GM12875 (cell line): ENCODE results near the gene GNA12.

Experiments used
- H3K4me3 ChIP-seq: one replicate; pipeline ENCODE4 v1.5.1; 2011; ENCODE audit warnings: low read depth, low read length, control low read depth
- TF ChIP-seq, protein P1 (sequence below): IDR thresholded peaks from 2 replicates; pipeline ENCODE4 v1.5.1; 2011; ENCODE audit warnings: low read depth, mild to moderate bottlenecking, control low read depth, inconsistent platforms, low read length, moderate library complexity, borderline replicate concordance; ENCODE audit not compliant: insufficient read depth

GNA12 gene

GRCh38 chr7:2705371-2706096 is 138.6 kb downstream of the GNA12 start:
- no peak overlapping the region for H3K4me3 ChIP-seq
- TF ChIP-seq, protein P1, sequence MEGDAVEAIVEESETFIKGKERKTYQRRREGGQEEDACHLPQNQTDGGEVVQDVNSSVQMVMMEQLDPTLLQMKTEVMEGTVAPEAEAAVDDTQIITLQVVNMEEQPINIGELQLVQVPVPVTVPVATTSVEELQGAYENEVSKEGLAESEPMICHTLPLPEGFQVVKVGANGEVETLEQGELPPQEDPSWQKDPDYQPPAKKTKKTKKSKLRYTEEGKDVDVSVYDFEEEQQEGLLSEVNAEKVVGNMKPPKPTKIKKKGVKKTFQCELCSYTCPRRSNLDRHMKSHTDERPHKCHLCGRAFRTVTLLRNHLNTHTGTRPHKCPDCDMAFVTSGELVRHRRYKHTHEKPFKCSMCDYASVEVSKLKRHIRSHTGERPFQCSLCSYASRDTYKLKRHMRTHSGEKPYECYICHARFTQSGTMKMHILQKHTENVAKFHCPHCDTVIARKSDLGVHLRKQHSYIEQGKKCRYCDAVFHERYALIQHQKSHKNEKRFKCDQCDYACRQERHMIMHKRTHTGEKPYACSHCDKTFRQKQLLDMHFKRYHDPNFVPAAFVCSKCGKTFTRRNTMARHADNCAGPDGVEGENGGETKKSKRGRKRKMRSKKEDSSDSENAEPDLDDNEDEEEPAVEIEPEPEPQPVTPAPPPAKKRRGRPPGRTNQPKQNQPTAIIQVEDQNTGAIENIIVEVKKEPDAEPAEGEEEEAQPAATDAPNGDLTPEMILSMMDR = no peak

GRCh38 chr7:2702594-2702957 is 141.5 kb downstream of the GNA12 start:
- H3K4me3 ChIP-seq = no peak overlapping the region
- TF ChIP-seq, protein P1 = no peak

GRCh38 chr7:2701832-2702593 is 142.1 kb downstream of the GNA12 start:
- TF ChIP-seq, protein P1 = no peak
- H3K4me3 ChIP-seq = no peak overlapping the region

GRCh38 chr7:2701424-2701823 is 142.7 kb downstream of the GNA12 start:
- TF ChIP-seq, protein P1 = no peak
- H3K4me3 ChIP-seq = no peak overlapping the region

- TF ChIP-seq, protein P1 = no peak
- H3K4me3 ChIP-seq = no peak overlapping the region
Observed at GRCh38 chr7:2700141-2700850, 143.8 kb downstream of the GNA12 start.

DNA sequence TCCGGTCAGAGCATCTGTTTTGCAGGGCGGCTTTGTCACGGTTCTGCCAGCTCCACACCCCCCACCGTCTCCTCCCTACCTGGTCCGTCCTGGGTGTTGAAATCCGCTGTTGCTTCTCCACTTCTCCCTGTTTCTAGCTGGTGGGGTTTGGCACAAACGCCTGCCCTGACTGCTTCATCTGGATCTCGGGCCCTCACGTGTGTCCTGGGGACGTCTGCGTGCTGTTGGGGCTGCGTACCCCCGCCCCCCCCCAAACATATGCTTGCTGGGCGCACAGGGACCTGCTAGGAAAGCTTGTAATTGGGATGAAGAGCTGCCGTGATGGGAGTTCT is 144.9 kb downstream of the GNA12 start:
- TF ChIP-seq, protein P1 = no peak
- no peak overlapping the region for H3K4me3 ChIP-seq
